Measurements from ENCODE around the gene MYH9. TPM values are rescaled to one million over a fixed set of nuclear protein-coding genes. Genes with fewer than 3 reads are reported as not detected.

The MYH9 gene
- total RNA-seq, 1 experiment from 2014 or later: 308 TPM

GRCh38 chr22:36386900-36387708, 663 bp downstream of the MYH9 start:
- DNase-seq (ENCODE audit: low read depth): no peak

DNA sequence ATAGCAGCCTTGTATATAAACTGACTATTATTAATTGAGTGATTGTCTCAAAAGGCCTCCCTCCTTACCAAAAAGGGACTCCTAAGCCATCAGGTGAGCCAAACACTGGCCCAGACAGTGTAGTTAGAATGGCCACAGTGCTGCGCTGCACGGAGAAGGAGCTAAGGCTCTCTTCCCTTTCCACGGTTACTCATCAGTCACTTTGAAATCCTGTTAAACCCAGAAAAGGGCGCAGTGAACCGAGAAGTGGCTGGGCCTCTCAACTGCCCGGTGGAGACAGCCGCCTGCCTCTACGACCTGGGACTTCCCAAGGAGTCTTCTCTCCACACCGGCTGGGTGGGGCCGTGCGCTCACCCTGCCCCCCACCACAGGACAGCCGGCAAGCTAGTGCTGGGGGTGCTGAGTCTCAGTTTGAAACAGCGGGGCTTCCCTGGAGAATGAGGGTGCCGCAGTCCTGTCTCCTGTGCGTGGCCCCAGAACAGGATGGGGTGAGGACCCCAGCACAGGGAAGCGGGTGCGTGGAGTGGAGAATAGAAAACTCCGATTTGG, 1.3 kb downstream of the MYH9 start:
- DNase-seq (ENCODE audit: low read depth): no peak

DNA sequence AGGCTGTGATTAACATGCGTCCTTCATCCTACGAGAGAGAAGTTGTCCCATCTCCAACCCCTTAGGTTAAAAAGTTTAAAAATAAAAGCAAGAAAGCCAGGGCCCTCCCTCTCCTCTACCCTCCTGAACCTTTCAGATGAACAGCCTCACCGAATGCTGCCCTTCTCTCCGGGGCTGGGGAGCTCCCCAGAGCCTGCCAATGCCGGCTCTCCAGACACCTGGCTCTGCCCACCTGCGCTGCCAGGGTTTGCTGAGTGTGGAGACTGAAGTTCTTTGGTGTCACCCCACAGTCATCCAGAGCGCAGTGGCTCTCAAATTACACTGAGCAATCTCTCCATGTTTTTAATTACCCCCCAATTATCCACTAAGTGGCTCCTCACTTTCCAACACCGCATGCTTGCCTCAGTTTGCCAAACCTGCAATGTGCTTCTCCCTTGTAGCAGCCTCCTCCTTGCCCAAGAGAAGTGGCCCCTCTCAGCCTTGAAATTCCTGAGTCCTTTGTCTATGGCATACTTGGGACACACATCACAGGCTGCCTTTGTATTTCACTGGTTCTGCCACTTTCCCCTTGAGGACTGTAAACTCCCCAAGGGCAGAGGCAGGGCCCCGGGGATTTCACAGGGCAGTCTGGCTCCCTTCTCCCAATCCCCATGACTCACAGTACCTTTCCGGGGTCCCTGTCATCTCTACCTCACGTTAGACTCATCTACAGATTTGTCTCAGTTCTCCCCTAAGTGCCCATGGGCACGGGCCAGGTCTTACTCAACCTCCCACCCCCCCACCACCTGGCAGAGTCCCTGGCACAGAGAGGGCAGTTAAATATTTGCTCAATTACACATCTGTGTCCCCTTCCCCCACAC, 2.0 kb downstream of the MYH9 start:
- peak; percentile 73 for DNase-seq (ENCODE audit: low read depth)

DNA sequence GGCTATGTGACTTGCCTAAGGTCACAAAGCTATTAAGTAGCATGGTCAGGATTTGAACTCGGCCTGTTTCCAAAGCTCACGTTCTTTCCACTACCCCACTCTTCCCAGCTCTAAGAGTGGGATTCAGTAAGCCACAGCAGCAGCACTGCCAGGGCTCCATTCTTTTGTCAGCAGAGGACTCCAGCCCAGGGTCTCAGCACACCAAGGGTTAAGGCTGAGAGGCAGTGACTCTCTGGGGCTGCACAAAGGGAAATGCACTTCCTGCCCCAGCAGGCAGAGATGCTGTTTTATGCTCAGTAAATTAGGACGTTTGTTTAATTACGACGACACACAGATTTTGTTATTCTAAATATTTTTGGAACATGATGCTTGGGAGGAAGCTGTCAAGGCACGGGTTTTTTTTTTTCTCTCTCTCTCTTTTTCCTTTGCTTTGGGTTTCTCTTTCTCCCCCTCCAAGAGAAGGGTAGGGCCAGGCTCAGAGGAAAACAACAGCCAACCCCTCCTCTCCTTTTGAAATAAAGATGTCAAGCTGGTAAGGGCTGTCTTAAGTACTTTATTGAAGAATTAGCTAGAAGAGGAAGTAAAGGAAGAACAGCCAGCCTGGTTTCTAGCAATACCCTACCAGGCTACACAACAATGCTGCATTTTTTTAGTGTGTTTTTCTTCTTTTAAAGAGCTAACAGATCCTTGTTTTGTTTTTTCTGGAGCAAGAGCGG, 2.8 kb downstream of the MYH9 start:
- peak; percentile 63 for DNase-seq (ENCODE audit: low read depth)

GRCh38 chr22:36383110-36383581, 4.6 kb downstream of the MYH9 start:
- peak; percentile 92 for DNase-seq (ENCODE audit: low read depth)

DNA sequence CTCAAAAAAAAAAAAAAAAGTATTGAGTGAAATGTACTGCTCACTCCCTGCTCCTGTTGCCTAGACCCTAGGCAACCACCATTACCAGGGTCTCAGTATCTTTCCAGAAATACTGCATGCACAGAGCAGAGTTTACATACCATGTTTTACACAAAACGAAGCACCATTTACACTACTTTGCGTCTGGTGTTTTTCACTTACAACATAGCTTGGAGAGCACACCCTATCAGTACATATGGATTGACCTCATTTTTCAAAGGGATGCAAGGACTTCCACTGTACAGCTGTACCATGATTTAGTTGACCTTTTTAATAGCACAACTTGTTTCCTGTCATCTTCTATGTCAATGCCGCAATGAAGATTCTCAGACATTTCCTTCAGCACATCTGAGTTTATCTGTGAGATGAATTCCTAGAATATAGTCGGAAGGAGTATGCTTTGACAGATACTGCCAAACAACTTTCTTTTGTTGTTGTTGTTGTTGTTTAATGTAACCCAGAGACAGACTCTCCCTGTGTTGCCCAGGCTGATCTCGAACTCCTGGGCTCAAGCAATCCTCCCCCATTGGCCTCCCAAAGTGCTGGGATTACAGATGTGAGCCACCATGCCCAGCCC, 6.1 kb downstream of the MYH9 start:
- DNase-seq (ENCODE audit: low read depth): no peak

DNA sequence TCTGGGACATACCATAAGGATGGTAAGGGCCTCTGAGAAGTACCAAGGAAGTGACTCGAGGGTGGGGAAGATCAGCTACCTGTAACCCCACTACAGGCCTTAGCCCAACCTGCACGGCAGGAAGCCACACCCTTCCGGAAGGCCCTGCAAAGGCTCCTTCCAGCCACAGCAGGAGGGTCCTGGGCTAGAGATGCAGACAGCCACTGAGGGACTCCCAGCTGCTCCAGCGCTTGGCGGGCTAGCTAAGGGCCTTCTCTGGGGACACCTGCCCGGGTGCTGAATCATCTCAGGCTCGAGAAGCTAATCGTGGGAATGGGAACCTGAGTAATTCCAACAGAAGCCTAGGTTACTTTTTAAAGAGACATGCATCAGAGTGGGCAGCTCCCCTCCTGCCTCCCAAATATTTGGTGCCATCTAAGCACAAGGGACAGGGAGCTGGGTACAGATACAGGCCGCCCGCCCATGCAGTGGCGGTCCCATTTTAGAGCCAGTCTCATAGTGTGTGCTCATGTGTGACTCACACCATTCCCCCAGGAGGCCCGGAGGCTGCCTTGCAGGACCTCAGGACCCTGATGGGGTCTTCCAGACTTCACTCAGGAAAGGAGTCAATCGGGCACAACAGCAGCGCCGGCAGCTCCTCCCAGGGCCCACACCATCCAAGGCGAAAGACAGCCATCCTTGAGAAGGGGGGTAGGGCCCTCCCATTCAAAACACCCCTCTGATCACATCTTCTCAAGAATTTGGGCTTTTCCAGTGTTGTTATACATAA, 8.0 kb downstream of the MYH9 start:
- peak; percentile 51 for DNase-seq (ENCODE audit: low read depth)

GRCh38 chr22:36378869-36379217, 8.9 kb downstream of the MYH9 start:
- DNase-seq (ENCODE audit: low read depth): no peak

DNA sequence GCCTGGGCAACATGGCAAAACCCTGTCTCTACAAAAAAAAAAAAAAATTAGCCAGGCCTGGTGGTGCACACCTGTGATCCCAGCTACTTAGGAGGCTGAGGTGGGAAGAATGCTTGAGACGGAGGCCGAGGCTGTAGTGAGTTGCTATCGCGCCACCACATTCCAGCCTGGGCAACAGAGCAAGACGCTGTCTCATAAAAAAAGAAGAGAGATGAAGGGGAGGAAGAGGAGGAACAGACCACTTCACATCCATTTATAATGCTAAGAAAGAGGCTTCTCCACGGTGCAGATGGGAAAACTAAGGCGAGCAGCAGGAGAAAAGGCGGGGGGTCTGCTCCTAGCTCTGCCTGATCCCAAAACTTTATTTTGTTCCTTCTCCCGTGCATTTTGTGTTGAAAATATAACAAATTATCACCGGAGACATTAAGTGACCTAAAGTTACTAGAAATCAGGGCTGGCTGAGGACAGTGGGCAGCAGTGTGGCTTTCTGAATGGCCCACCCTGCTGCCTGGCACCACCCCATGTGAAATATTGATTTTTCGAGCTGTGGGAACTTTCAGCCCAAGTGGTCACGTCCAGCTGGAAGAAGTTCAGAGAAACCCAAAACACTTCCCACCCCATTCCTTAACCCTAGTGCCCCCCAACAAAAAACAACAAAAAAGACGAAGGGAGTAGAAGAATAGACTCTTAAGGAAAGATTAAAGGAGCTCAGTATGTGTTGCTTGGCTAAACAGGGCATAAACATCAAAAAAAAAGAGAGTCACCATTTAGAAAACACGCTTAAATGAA, 9.5 kb downstream of the MYH9 start:
- no peak for DNase-seq (ENCODE audit: low read depth)

DNA sequence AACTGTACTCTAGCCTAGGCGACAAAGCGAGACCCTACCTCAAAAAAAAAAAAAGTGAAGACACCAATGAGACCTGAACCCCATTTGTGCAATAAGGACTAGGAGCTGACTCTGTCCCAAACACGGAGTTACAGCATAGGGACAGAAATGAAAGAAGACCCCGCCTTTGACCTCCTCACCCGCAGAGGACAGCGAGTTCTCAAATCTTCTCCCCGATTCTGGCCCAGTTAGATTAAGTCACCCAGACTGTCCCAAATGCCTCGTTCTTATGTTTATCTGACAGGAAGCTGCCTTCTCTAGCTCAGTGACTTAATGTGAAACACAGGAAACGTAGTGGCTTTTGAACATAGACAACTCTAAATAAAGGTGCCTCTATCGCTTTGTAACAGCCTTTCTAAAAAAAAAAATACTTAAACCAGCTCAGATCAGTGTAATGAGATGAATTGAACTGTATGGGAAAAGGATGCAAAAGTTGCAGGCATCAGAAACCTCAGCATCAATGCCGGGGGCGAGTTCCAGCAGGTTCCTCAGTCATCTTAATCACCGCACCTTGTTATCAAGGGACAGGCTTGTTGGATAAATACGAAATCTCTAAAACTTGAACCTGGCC, 10.6 kb downstream of the MYH9 start:
- no peak for DNase-seq (ENCODE audit: low read depth)

GRCh38 chr22:36376265-36376664, 11.5 kb downstream of the MYH9 start:
- DNase-seq (ENCODE audit: low read depth): no peak

GRCh38 chr22:36375071-36375980, 12.4 kb downstream of the MYH9 start:
- DNase-seq (ENCODE audit: low read depth): no peak

GRCh38 chr22:36374603-36375024, 13.2 kb downstream of the MYH9 start:
- peak; percentile 97 for DNase-seq (ENCODE audit: low read depth)

DNA sequence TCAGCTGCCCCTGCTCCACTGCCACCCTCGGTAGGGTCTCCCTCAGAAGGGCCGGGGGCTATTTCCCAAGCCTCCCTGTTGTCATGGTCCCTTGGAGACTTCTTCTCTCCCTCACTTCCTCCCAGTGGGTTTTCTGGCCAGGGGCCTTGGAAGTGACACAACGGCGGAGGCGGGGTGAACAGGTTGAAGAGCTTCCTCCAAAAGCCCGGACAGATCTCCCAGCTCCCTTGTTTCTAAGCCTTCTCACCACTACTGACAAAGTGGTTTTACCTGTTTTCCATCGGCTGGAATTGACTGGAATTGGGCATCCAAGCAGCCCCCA, 14.5 kb downstream of the MYH9 start:
- DNase-seq (ENCODE audit: low read depth): no peak

GRCh38 chr22:36371920-36372319, 15.8 kb downstream of the MYH9 start:
- DNase-seq (ENCODE audit: low read depth): no peak

DNA sequence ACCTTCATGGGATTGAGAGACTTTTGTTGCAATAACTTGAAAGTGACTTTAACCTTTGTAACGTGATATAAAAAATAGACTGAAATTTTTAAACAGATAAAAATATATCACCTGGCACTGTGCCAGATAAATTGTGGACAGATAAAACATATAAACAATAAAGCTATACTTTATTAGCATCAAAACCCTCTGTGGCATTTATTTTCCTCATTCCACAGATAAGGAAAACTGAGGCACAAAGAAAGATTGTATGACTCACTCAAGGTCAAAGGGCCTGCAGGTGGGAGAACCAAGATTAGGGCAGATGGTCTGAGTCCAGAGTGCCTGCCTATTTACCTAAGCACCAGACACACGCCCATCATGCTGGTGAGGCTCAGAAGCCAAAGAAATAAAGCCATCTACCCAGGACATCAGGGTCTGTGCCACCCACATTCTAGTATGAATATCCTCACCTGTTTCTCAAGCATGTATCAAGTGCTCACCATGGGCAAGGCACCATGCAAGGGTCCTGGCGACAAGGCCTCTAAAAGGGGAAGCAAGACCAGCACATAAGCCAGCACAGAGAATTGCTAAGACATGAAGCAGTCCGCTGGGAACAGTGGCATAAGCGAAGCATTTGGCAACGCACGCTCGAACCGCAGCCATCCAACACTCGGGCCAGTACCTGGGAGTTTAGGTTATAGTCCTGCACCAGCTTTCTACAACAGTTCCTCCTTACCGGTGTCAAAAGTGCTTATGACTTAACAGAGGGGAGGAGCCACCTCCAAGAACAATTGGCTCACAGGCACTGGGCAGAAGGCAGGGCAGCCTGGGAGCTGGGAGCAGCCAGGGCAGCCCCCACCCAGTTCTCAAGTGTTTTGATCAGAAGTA, 17.6 kb downstream of the MYH9 start:
- peak; percentile 42 for DNase-seq (ENCODE audit: low read depth)

Measured in HT1080 (cell line).